ENCODE data around the gene ELMO1. TPM values are rescaled to one million over a fixed set of nuclear protein-coding genes. Genes with fewer than 3 reads are reported as not detected.

Gene ELMO1
- polyA plus RNA-seq, 1 donor (not counting 4 experiments of a cell fraction or from before 2014, with no cell fraction given) = not detected

DNA sequence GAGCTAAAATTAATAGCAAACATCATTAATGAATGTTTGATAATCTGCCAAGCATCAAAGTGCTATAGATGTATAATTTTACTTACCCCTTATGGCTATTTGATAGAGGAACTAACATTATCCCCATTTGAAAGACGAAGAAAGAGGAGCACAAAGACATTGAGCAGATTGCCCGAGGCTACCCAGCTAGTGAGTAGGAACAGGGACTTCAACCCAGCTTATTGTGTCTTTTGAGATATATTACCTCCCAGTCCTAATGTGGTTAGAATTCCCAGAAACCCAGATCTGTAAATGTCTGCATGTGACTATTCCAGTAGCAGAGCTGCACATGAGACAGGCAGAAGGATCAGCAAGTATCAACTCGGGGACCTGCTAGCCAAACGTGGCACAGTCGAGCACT lies 564.3 kb downstream of the ELMO1 start:
- Histone ChIP-seq H3K79me2 (ENCODE audit: control insufficient read depth, insufficient read depth, low read length) (no peaks in the 10 kb centered on the region), H3K9me1 (ENCODE audit: control insufficient read depth, extremely low read depth, insufficient read depth, low read length) (no peaks in the 10 kb centered on the region), H3K4me1 (ENCODE audit: control insufficient read depth, extremely low read depth, insufficient read depth, low read length) (peaks cover 14% of the 10 kb centered on the region), H4K20me1 (ENCODE audit: control insufficient read depth, extremely low read depth, insufficient read depth, low read length) (no peaks in the 10 kb centered on the region), H3K27ac (ENCODE audit: control insufficient read depth, insufficient read depth, low read length) (no peak overlapping the region), H3K36me3 (ENCODE audit: control insufficient read depth in 2 of 2, extremely low read depth in 1 of 2, insufficient read depth in 2 of 2, low read length in 2 of 2) (no peaks in the 10 kb centered on the region), H2AFZ (ENCODE audit: control insufficient read depth, low read length) (no peak overlapping the region), H3K9me3 (ENCODE audit: control insufficient read depth, low read depth, low read length) (no peaks in the 10 kb centered on the region), H3K9ac (ENCODE audit: control insufficient read depth, extremely low read depth, insufficient read depth, low read length) (no peak overlapping the region), H3K4me2 (ENCODE audit: control insufficient read depth, extremely low read depth, insufficient read depth, low read depth, low read length) (no peak overlapping the region), H3K4me3 (ENCODE audit: control insufficient read depth in 2 of 3, extremely low read depth in 1 of 3, insufficient read depth in 2 of 3, low read depth in 1 of 3, low read length in 3 of 3) (no peak overlapping the region), H3K27me3 (ENCODE audit: control insufficient read depth, extremely low read depth, insufficient read depth, low read length) (no peaks in the 10 kb centered on the region)
- FAIRE-seq = no peak
- DNase-seq (ENCODE audit: low read depth, low spot score) = no peak
- dilution Hi-C loops (cut with MboI; ENCODE audit: extremely low pct_ligation_motif_present, low sequenced_read_pairs) = no loop called here
- TF ChIP-seq, protein P1, sequence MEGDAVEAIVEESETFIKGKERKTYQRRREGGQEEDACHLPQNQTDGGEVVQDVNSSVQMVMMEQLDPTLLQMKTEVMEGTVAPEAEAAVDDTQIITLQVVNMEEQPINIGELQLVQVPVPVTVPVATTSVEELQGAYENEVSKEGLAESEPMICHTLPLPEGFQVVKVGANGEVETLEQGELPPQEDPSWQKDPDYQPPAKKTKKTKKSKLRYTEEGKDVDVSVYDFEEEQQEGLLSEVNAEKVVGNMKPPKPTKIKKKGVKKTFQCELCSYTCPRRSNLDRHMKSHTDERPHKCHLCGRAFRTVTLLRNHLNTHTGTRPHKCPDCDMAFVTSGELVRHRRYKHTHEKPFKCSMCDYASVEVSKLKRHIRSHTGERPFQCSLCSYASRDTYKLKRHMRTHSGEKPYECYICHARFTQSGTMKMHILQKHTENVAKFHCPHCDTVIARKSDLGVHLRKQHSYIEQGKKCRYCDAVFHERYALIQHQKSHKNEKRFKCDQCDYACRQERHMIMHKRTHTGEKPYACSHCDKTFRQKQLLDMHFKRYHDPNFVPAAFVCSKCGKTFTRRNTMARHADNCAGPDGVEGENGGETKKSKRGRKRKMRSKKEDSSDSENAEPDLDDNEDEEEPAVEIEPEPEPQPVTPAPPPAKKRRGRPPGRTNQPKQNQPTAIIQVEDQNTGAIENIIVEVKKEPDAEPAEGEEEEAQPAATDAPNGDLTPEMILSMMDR (optimal IDR thresholded peaks at IDR 0.05 in 1 of 3, IDR thresholded peaks at IDR 0.05 in 1 of 3, conservative IDR thresholded peaks at IDR 0.05 in 1 of 3; ENCODE audit: extremely low read depth in 1 of 3, insufficient read depth in 2 of 3, low read length in 3 of 3) = no peak
- TF ChIP-seq EZH2 (IDR thresholded peaks at IDR 0.05; ENCODE audit: low read length) = no peak

DNA sequence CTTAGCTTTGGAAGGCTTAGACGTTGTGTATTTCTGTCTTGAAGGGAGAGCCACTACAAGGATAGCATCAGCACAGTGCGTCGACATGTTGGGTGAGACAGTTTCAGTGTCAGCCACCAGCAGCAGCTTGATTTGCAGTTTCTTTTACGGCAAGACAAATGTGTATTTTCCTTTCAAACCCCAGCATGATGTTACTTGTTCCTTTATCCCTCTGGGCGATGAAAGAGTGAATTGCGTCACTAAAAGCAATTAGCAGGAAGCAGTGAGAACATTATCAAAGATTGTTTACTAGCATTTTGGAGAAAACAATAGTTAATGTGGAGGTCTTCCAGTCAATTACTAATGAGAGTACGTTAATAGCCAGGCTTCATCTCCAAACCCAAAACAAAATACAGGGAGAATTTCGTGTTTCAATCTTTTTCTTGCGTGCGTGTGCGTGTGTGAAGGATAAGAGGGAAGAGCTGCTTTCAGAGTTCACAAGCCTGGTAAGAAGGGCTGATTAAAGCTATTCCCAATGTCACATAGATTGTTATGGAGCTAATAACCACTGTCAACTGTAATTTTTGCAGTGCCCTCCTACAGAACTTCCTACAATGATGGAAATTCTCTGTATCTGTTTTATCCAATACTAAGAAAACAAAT lies 567.3 kb downstream of the ELMO1 start:
- peak; percentile 83 for FAIRE-seq
- peak overlapping the region in 2 of 3 experiments; percentile 26 to 48 for H3K4me3 ChIP-seq (ENCODE audit: control insufficient read depth in 2 of 3, extremely low read depth in 1 of 3, insufficient read depth in 2 of 3, low read depth in 1 of 3, low read length in 3 of 3)
- H3K9ac ChIP-seq (ENCODE audit: control insufficient read depth, extremely low read depth, insufficient read depth, low read length) = peak overlapping the region; percentile 48
- TF ChIP-seq, protein P1 (optimal IDR thresholded peaks at IDR 0.05 in 1 of 3, IDR thresholded peaks at IDR 0.05 in 1 of 3, conservative IDR thresholded peaks at IDR 0.05 in 1 of 3; ENCODE audit: extremely low read depth in 1 of 3, insufficient read depth in 2 of 3, low read length in 3 of 3) = no peak
- TF ChIP-seq EZH2 (IDR thresholded peaks at IDR 0.05; ENCODE audit: low read length) = no peak
- no peaks in the 10 kb centered on the region for H3K27me3 ChIP-seq (ENCODE audit: control insufficient read depth, extremely low read depth, insufficient read depth, low read length)
- H3K9me3 ChIP-seq (ENCODE audit: control insufficient read depth, low read depth, low read length) = no peaks in the 10 kb centered on the region
- no peaks in the 10 kb centered on the region for H3K79me2 ChIP-seq (ENCODE audit: control insufficient read depth, insufficient read depth, low read length)
- no peaks in the 10 kb centered on the region for H4K20me1 ChIP-seq (ENCODE audit: control insufficient read depth, extremely low read depth, insufficient read depth, low read length)
- peak overlapping the region; percentile 99 for H2AFZ ChIP-seq (ENCODE audit: control insufficient read depth, low read length)
- H3K9me1 ChIP-seq (ENCODE audit: control insufficient read depth, extremely low read depth, insufficient read depth, low read length) = no peaks in the 10 kb centered on the region
- H3K4me1 ChIP-seq (ENCODE audit: control insufficient read depth, extremely low read depth, insufficient read depth, low read length) = peaks cover 14% of the 10 kb centered on the region
- DNase-seq (ENCODE audit: low read depth, low spot score) = peak; percentile 46
- H3K36me3 ChIP-seq (ENCODE audit: control insufficient read depth in 2 of 2, extremely low read depth in 1 of 2, insufficient read depth in 2 of 2, low read length in 2 of 2) = no peaks in the 10 kb centered on the region
- dilution Hi-C loops (cut with MboI; ENCODE audit: extremely low pct_ligation_motif_present, low sequenced_read_pairs) = no loop called here
- H3K27ac ChIP-seq (ENCODE audit: control insufficient read depth, insufficient read depth, low read length) = peak overlapping the region; percentile 65
- peak overlapping the region; percentile 85 for H3K4me2 ChIP-seq (ENCODE audit: control insufficient read depth, extremely low read depth, insufficient read depth, low read depth, low read length)

All from keratinocyte (primary cell).